DOHH2 (cell line): ENCODE data around the gene C11orf24.

ENCODE experiments used
- H3F3A ChIP-seq: fragments of 200-600 bp; sonication (generic), shearing (Covaris generic); 2 replicates; pipeline ENCODE4 v1.6.0; 2016; ENCODE audit warnings: antibody characterized with exemption, mild to moderate bottlenecking; ENCODE audit not compliant: control insufficient read depth, insufficient read depth
- H3K27ac ChIP-seq: fragments of 200-600 bp; sonication (generic); 2 replicates; pipeline ENCODE4 v1.5.1; 2014; ENCODE audit warnings: low read depth, mild to moderate bottlenecking, low read length, moderate library complexity
- H3K27me3 ChIP-seq: fragments of 200-600 bp; sonication (generic); 2 replicates; pipeline ENCODE4 v1.6.1; 2014; ENCODE audit warnings: mild to moderate bottlenecking, low read length, mixed read lengths; ENCODE audit not compliant: control insufficient read depth
- H3K36me3 ChIP-seq: fragments of 200-600 bp; sonication (generic); 2 replicates; pipeline ENCODE4 v1.6.1; 2014; ENCODE audit warnings: mild to moderate bottlenecking, low read length, moderate library complexity, mixed read lengths; ENCODE audit not compliant: control insufficient read depth
- H3K4me1 ChIP-seq: fragments of 200-600 bp; sonication (generic); 2 replicates; pipeline ENCODE4 v1.6.1; 2014; ENCODE audit warnings: mild to moderate bottlenecking, low read length, mixed read lengths; ENCODE audit not compliant: control insufficient read depth
- H3K4me2 ChIP-seq: fragments of 200-600 bp; sonication (generic); 2 replicates; pipeline ENCODE4 v1.6.0; 2014; ENCODE audit warnings: mild to moderate bottlenecking, low read length, moderate library complexity
- H3K4me3 ChIP-seq: fragments of 200-600 bp; sonication (generic); 2 replicates; pipeline ENCODE4 v1.5.1; 2014; ENCODE audit warnings: mild to moderate bottlenecking, low read length, mixed read lengths
- H3K79me2 ChIP-seq: fragments of 200-600 bp; sonication (generic); 2 replicates; pipeline ENCODE4 v1.6.1; 2014; ENCODE audit warnings: mild to moderate bottlenecking, low read length, mixed read lengths; ENCODE audit not compliant: control insufficient read depth
- H3K9me2 ChIP-seq: fragments of 200-600 bp; sonication (generic); replicated peaks from 2 replicates; pipeline ENCODE4 v1.6.1; 2014; ENCODE audit warnings: mild to moderate bottlenecking, low read length, mixed read lengths; ENCODE audit not compliant: control insufficient read depth
- H3K9me3 ChIP-seq: fragments of 200-600 bp; sonication (generic); 2 replicates; pipeline ENCODE4 v1.6.1; 2014; ENCODE audit warnings: antibody characterized with exemption, low read length, mixed read lengths; ENCODE audit not compliant: control insufficient read depth, insufficient read depth
- H4K20me1 ChIP-seq: fragments of 200-600 bp; sonication (generic); 2 replicates; pipeline ENCODE4 v1.6.0; 2014; ENCODE audit warnings: low read depth, mild to moderate bottlenecking, antibody characterized with exemption, low read length, moderate library complexity; ENCODE audit not compliant: control insufficient read depth, insufficient read depth
- CTCF ChIP-seq: fragments of 200-600 bp; sonication (generic); IDR thresholded peaks from one replicate; pipeline ENCODE4 v1.5.1; 2014; ENCODE audit warnings: antibody characterized with exemption, mild to moderate bottlenecking, low read depth, low read length; ENCODE audit not compliant: poor library complexity, severe bottlenecking
- EZH2phosphoT487 ChIP-seq: fragments of 200-600 bp; sonication (generic); IDR thresholded peaks from 2 replicates; pipeline ENCODE4 v1.6.1; 2017; ENCODE audit warnings: borderline replicate concordance, mild to moderate bottlenecking, antibody characterized with exemption, low read length, moderate library complexity, mixed read lengths

The C11orf24 gene

GRCh38 chr11:68282861-68283230 is 11.1 kb upstream of the C11orf24 start:
- no peaks in the 10 kb centered on the region for H4K20me1 ChIP-seq

GRCh38 chr11:68282141-68282860 is 10.5 kb upstream of the C11orf24 start:
- Histone ChIP-seq H3K27me3 (no peaks in the 10 kb centered on the region), H3F3A (no peaks in the 10 kb centered on the region), H4K20me1 (no peaks in the 10 kb centered on the region), H3K79me2 (no peaks in the 10 kb centered on the region), H3K4me2 (peak overlapping the region; percentile 79), H3K9me2 (no peaks in the 10 kb centered on the region), H3K9me3 (peaks cover 4% of the 10 kb centered on the region; the same call in 1 of the 2 replicates), H3K27ac (peak overlapping the region; percentile 54), H3K36me3 (no peaks in the 10 kb centered on the region), H3K4me3 (peak overlapping the region; percentile 55), H3K4me1 (peaks cover 15% of the 10 kb centered on the region)
- TF ChIP-seq CTCF (no peak), EZH2phosphoT487 (no peak)

More at GRCh38 chr11:68282861-68283230, 11.1 kb upstream of the C11orf24 start:
- H3F3A ChIP-seq: no peaks in the 10 kb centered on the region
- H3K27ac ChIP-seq: no peak overlapping the region
- H3K27me3 ChIP-seq: no peaks in the 10 kb centered on the region
- peaks cover 4% of the 10 kb centered on the region; the same call in 1 of the 2 replicates for H3K9me3 ChIP-seq
- H3K4me3 ChIP-seq: no peak overlapping the region
- H3K79me2 ChIP-seq: no peaks in the 10 kb centered on the region
- no peaks in the 10 kb centered on the region for H3K36me3 ChIP-seq
- no peaks in the 10 kb centered on the region for H3K9me2 ChIP-seq
- peaks cover 15% of the 10 kb centered on the region for H3K4me1 ChIP-seq
- no peak overlapping the region for H3K4me2 ChIP-seq
- TF ChIP-seq EZH2phosphoT487 (no peak), CTCF (no peak)

GRCh38 chr11:68279676-68280075 is 7.9 kb upstream of the C11orf24 start:
- H3K9me3 ChIP-seq: peaks cover 4% of the 10 kb centered on the region; the same call in 1 of the 2 replicates
- H3K4me2 ChIP-seq: no peak overlapping the region
- no peaks in the 10 kb centered on the region for H3K79me2 ChIP-seq
- no peak overlapping the region for H3K4me3 ChIP-seq
- H3F3A ChIP-seq: peaks cover under 1% of the 10 kb centered on the region; the same call in 1 of the 2 replicates
- H3K27ac ChIP-seq: no peak overlapping the region
- TF ChIP-seq EZH2phosphoT487 (no peak), CTCF (no peak)
- no peaks in the 10 kb centered on the region for H3K9me2 ChIP-seq
- peaks cover 2% of the 10 kb centered on the region for H3K36me3 ChIP-seq
- no peaks in the 10 kb centered on the region for H3K27me3 ChIP-seq
- H3K4me1 ChIP-seq: peaks cover 18% of the 10 kb centered on the region
- no peaks in the 10 kb centered on the region for H4K20me1 ChIP-seq
